MCF 10A (cell line): ENCODE results near the gene ZEB1. TPM values are rescaled to one million over a fixed set of nuclear protein-coding genes. Genes with fewer than 3 reads are reported as not detected.

Source experiments
- BruUV-seq: library from RNA; stranded (reverse); fragments of 400-500 nt; replicated peaks from 2 replicates; lab custom pipeline; 2021; lab: Mats Ljungman, UMichigan
- CTCF ChIA-PET: fragments of 300-600 bp; sonication (Branson Sonifier 250); formaldehyde crosslinking; extraction: SDS; loops from one replicate; lab custom pipeline; 2021; ENCODE audit warnings: antibody characterized with exemption, inconsistent platforms; lab: Yijun Ruan, JAX
- POLR2A ChIA-PET: fragments of 300-600, 350-650 bp; sonication (Branson Sonifier 250); formaldehyde crosslinking; extraction: SDS; loops from one replicate; lab custom pipeline; 2020; ENCODE audit warnings: antibody characterized with exemption, inconsistent platforms; lab: Yijun Ruan, JAX
- DNase-seq: peaks from one replicate; pipeline ENCODE4 v3.0.0-alpha.2; 2018; ENCODE audit not compliant: unreplicated experiment
- H3K27ac Mint-ChIP-seq: one replicate; pipeline ENCODE4 v1.8.0; 2022; ENCODE audit warnings: mild to moderate bottlenecking, low read depth, mixed read lengths; ENCODE audit not compliant: unreplicated experiment
- H3K27me3 Mint-ChIP-seq: one replicate; pipeline ENCODE4 v1.8.0; 2022; ENCODE audit warnings: mixed read lengths; ENCODE audit not compliant: insufficient read depth, unreplicated experiment
- H3K36me3 Mint-ChIP-seq: one replicate; pipeline ENCODE4 v1.8.0; 2022; ENCODE audit warnings: mild to moderate bottlenecking, moderate library complexity, mixed read lengths; ENCODE audit not compliant: insufficient read depth, unreplicated experiment
- H3K4me1 Mint-ChIP-seq: one replicate; pipeline ENCODE4 v1.8.0; 2022; ENCODE audit warnings: mixed read lengths; ENCODE audit not compliant: insufficient read depth, unreplicated experiment
- H3K4me3 Mint-ChIP-seq: one replicate; pipeline ENCODE4 v1.8.0; 2022; ENCODE audit warnings: mild to moderate bottlenecking, moderate library complexity, mixed read lengths; ENCODE audit not compliant: unreplicated experiment
- H3K9me3 Mint-ChIP-seq: one replicate; pipeline ENCODE4 v1.8.0; 2022; ENCODE audit warnings: mixed read lengths; ENCODE audit not compliant: unreplicated experiment
- CTCF ChIP-seq: fragments of 200-600 bp; IDR thresholded peaks from one replicate; pipeline ENCODE4 v1.8.0; 2022; ENCODE audit warnings: antibody characterized with exemption, mild to moderate bottlenecking; ENCODE audit not compliant: unreplicated experiment
- intact Hi-C: fragments of 100-400 bp; cut with micrococcal nuclease; formaldehyde crosslinking; loops from 2 replicates; pipeline ENCODE4 v1.14.1; 2022
- total RNA-seq: library from RNA; stranded (reverse); gene quantifications from 2 replicates; pipeline ENCODE4 v1.2.3, GENCODE V29; 2022

Gene ZEB1
- total RNA-seq, 1 experiment from 2014 or later, result 15.1 TPM

- no peak for DNase-seq
- POLR2A ChIA-PET, result interaction anchor here (0.6 to 2.4 kb wide), 11 partner anchors 13 to 1572 kb away, joined by 3 to 20 read pairs (median 3); partner anchors contain the start of gene ZNF438
- H3K27ac Mint-ChIP-seq, result peak overlapping the region; percentile 88
- no peaks in the 10 kb centered on the region for H3K27me3 Mint-ChIP-seq
- H3K4me1 Mint-ChIP-seq, result peaks cover 26% of the 10 kb centered on the region
- no peaks in the 10 kb centered on the region for H3K36me3 Mint-ChIP-seq
- no TSS peak for BruUV-seq
- no peaks in the 10 kb centered on the region for H3K9me3 Mint-ChIP-seq
- CTCF ChIA-PET, result interaction anchor here (0.6 to 1.1 kb wide), 2 partner anchors 222 to 286 kb away, joined by 3 read pairs; partner anchors contain the start of gene ZNF438
- TF ChIP-seq CTCF, result no peak
- H3K4me3 Mint-ChIP-seq, result peak overlapping the region; percentile 86
- intact Hi-C loops, result loop anchor here (2.0 to 5.0 kb wide), 2 partner anchors 337 to 536 kb away; no protein-coding TSS in a partner anchor
Measured at GRCh38 chr10:31317652-31318381, 1.2 kb upstream of the ZEB1 start.

- Mint-ChIP-seq H3K27me3 (no peaks in the 10 kb centered on the region), H3K4me1 (peaks cover 27% of the 10 kb centered on the region), H3K27ac (peak overlapping the region; percentile 88), H3K4me3 (peak overlapping the region; percentile 86), H3K36me3 (no peaks in the 10 kb centered on the region), H3K9me3 (no peaks in the 10 kb centered on the region)
- intact Hi-C loops, result loop anchor here (2.0 to 5.0 kb wide), 2 partner anchors 338 to 536 kb away; no protein-coding TSS in a partner anchor
- TSS peak; percentile 74 for BruUV-seq
- no peak for TF ChIP-seq CTCF
- peak; percentile 69 for DNase-seq
- ChIA-PET CTCF (interaction anchor here (0.5 to 0.6 kb wide), 2 partner anchors 131 to 223 kb away, joined by 3 read pairs; no protein-coding TSS in a partner anchor), POLR2A (interaction anchor here (0.6 to 2.4 kb wide), 11 partner anchors 13 to 1572 kb away, joined by 3 to 20 read pairs (median 3); partner anchors contain the start of gene ZNF438)
Measured at GRCh38 chr10:31318382-31318853, 598 bp upstream of the ZEB1 start.

- Mint-ChIP-seq H3K27ac (peak overlapping the region; percentile 88), H3K4me1 (peaks cover 27% of the 10 kb centered on the region), H3K36me3 (no peaks in the 10 kb centered on the region), H3K9me3 (no peaks in the 10 kb centered on the region), H3K27me3 (no peaks in the 10 kb centered on the region), H3K4me3 (peak overlapping the region; percentile 86)
- peak; percentile 48 for DNase-seq
- intact Hi-C loops, result loop anchor here (1.0 to 5.0 kb wide), 5 partner anchors 172 to 538 kb away; partner anchors contain the start of gene ZNF438
- BruUV-seq, result no TSS peak
- POLR2A ChIA-PET, result no interaction called here
- CTCF ChIA-PET, result interaction anchor here (0.6 kb wide), 1 partner anchor 1310 kb away, joined by 4 read pairs; no protein-coding TSS in a partner anchor
- TF ChIP-seq CTCF, result no peak
Measured at GRCh38 chr10:31319602-31320549, 860 bp downstream of the ZEB1 start.
